Activated CD8-positive, alpha-beta T cell treated with anti-CD3 and anti-CD28 coated beads, Interleukin-2, amount 10 ng/mL, durations not matched to agents 7 days and 5 days (primary cell): ENCODE data around the gene MINDY3. TPM values are rescaled to one million over a fixed set of nuclear protein-coding genes. Genes with fewer than 3 reads are reported as not detected.
"Not testable (repeated sequence)": the region's sequence is repeated elsewhere in the genome, so short reads cannot be mapped to it uniquely, and the experiment has no call there.

ENCODE experiments used
- ATAC-seq: fragments of 150-1000 bp; cut with Tn5 transposase; one replicate; pipeline ENCODE4 v1.10.0; 2021; ENCODE audit warnings: moderate library complexity
- CTCF ChIA-PET: fragments of 350-600 bp; sonication (Branson Sonifier 250); formaldehyde crosslinking; loops from one replicate; lab custom pipeline; 2021; ENCODE audit warnings: antibody characterized with exemption; lab: Charles Lee
- POLR2A ChIA-PET: fragments of 350-600 bp; sonication (Branson Sonifier 250); formaldehyde crosslinking; loops from one replicate; lab custom pipeline; 2021; ENCODE audit warnings: antibody characterized with exemption; lab: Charles Lee
- DNase-seq: peaks from one replicate; pipeline ENCODE4 v3.0.0-alpha.2; 2020
- H3K27ac Mint-ChIP-seq: one replicate; pipeline ENCODE4 v1.8.0; 2021; ENCODE audit warnings: mild to moderate bottlenecking, mixed read lengths
- H3K27me3 Mint-ChIP-seq: one replicate; pipeline ENCODE4 v1.8.0; 2021; ENCODE audit warnings: low read depth, mixed read lengths
- H3K36me3 Mint-ChIP-seq: one replicate; pipeline ENCODE4 v1.8.0; 2021; ENCODE audit warnings: low read depth, mixed read lengths
- H3K4me1 Mint-ChIP-seq: one replicate; pipeline ENCODE4 v1.8.0; 2021; ENCODE audit warnings: low read depth, mixed read lengths
- H3K4me3 Mint-ChIP-seq: one replicate; pipeline ENCODE4 v1.8.0; 2021; ENCODE audit warnings: mild to moderate bottlenecking, mixed read lengths
- H3K9me3 Mint-ChIP-seq: one replicate; pipeline ENCODE4 v1.8.0; 2022; ENCODE audit warnings: mixed read lengths; ENCODE audit not compliant: insufficient read depth
- total RNA-seq, 2 experiments: library from RNA; stranded (reverse); gene quantifications; one replicate each; pipeline ENCODE4 v1.2.3, GENCODE V29; 2021

Gene MINDY3
- total RNA-seq, 2 experiments from 2014 or later: 16.5 to 17.9 TPM

DNA sequence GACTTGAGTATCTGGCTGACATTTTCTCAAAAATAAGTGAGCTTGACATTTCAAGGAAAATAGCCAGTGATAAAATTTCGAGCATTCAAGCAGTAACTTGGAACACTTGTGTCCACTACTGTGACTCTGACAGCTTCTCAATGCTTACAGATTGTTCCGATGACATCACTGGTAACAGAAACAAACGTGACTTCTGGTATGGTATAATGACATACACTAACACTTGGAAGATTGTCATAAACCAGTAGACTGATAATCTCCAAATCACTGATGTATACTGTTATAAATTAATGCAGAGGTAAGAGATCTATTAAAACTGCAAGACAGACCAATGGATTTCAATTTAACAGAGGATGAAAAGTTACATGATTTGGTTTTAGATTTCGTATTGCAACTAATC, 6.5 kb downstream of the MINDY3 start:
- H3K36me3 Mint-ChIP-seq: peaks cover 55% of the 10 kb centered on the region
- no peak overlapping the region for H3K27ac Mint-ChIP-seq
- no peaks in the 10 kb centered on the region for H3K27me3 Mint-ChIP-seq
- peaks cover 19% of the 10 kb centered on the region for H3K9me3 Mint-ChIP-seq
- H3K4me3 Mint-ChIP-seq: no peak overlapping the region
- CTCF ChIA-PET: no interaction called here
- ATAC-seq: no peak
- H3K4me1 Mint-ChIP-seq: peaks cover 21% of the 10 kb centered on the region
- POLR2A ChIA-PET: no interaction called here
- DNase-seq: no peak

DNA sequence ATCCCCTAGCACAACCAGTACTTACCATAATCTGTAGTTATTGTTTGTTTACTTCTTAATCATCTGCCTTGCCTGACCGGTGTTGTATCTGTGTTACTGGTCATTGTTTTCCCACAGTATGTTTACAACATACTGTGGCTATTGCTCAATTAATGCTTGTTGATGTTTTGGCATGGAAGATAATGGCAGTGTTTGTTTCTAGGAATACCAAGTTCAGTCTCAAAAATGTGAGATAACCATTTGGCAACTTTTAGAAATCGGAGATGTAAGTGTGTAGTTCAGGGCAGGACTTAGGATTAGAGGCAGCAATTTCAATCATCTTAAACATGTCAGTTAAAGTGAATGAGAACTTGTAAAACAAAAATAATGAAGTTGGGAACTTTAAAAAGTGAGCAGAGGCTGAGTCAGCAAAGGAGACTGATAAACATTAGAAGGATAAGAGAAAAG, 8.2 kb downstream of the MINDY3 start:
- H3K9me3 Mint-ChIP-seq: peaks cover 19% of the 10 kb centered on the region
- no peak overlapping the region for H3K27ac Mint-ChIP-seq
- H3K4me1 Mint-ChIP-seq: peaks cover 9% of the 10 kb centered on the region
- ChIA-PET POLR2A (no interaction called here), CTCF (no interaction called here)
- peaks cover 59% of the 10 kb centered on the region for H3K36me3 Mint-ChIP-seq
- H3K27me3 Mint-ChIP-seq: no peaks in the 10 kb centered on the region
- H3K4me3 Mint-ChIP-seq: no peak overlapping the region
- no peak for ATAC-seq
- DNase-seq: no peak

DNA sequence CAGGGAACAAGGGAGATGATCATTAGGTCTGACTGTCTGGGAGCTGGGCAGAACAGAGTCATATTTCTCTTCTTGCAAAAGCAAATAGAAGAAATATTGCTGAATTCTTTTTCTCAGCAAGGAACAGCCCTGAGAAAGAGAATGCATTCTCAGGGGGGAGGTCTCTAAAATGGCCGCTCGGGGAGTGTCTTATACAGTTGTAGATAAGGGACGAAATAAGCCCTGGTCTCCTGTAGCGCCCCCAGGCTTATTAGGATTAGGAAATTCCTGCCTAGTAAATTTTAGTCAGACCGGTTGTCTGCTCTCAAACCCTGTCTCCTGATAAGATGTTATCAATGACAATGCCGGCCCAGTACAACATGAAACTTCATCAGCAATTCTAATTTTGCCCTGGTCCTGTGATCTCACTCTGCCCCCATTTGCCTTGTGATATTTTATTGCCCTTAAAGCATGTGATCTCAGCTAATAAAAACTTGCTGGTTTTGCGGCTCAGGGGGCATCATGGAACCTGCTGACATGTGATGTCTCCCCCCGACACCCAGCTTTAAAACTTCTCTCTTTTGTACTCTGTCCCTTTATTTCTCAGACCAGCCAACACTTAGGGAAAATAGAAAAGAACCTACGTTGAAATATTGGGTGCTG, 9.8 kb downstream of the MINDY3 start:
- DNase-seq, CTCF ChIA-PET, H3K27me3 Mint-ChIP-seq, H3K4me1 Mint-ChIP-seq, ATAC-seq, H3K4me3 Mint-ChIP-seq, POLR2A ChIA-PET, H3K27ac Mint-ChIP-seq: not testable (repeated sequence)
- Mint-ChIP-seq H3K36me3 (peaks cover 55% of the 10 kb centered on the region), H3K9me3 (peaks cover 19% of the 10 kb centered on the region)

DNA sequence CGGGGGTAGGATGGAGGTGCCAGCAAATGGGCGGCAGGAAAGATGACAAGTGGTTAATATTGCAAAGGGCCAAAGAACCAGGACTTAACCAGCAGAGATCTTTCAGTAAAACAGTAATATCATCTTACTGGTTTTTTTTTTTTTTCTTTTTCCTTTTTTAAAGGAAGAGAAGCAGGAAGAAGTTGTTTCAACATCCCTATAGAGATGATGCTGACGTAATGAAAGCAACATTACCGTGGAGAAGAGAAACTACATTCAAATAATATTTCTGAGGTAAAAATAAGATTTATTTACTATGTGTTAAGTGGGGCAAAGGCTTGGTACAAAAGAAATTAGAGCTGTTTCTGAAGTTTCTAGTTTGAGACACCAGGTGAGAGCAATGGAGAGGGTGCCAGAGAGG, 11.0 kb downstream of the MINDY3 start:
- Mint-ChIP-seq H3K4me1 (no peaks in the 10 kb centered on the region), H3K27me3 (no peaks in the 10 kb centered on the region), H3K36me3 (peaks cover 46% of the 10 kb centered on the region), H3K4me3 (no peak overlapping the region), H3K27ac (no peak overlapping the region), H3K9me3 (peaks cover 19% of the 10 kb centered on the region)
- no peak for ATAC-seq
- DNase-seq: no peak
- ChIA-PET CTCF (no interaction called here), POLR2A (no interaction called here)

DNA sequence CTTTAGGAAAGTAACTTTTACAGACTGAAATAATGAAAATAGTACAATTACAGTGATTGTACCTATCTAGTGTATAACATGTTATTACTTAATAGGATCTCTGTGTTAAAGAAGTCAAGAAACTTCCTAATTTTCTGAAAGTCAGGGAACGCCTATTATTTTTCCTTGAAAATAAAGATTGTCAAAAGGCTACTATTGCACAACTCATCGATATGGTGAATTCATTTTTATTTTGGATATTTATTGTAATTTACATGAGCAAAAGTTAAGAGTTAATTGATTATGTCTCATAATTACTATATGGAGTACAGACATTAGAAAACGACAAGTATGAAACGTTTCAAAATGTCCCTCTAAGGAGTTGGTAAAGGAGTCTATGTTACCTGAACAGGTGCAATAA, 12.8 kb downstream of the MINDY3 start:
- ATAC-seq: no peak

DNA sequence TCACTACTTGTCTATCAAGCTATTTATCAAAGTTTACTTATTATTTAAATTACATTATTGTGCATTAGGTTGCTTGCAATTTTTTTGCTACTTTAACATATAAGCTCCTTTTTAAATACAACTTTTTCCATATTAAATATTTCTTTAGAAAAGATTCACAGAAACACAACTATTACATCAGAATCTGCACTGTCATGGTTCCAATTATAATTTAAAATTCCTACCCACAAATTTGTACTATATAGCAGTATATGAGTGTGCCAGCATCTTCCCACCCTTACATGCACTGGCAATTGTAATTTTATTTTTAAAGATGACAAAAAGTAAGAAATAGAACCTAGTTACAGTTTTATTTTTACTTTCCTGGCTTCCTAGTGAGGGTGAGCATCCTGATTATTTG, 15.8 kb downstream of the MINDY3 start:
- ATAC-seq (no peak), DNase-seq (no peak)
- Mint-ChIP-seq H3K9me3 (no peaks in the 10 kb centered on the region), H3K4me1 (peaks cover 21% of the 10 kb centered on the region), H3K36me3 (peaks cover 28% of the 10 kb centered on the region), H3K27me3 (no peaks in the 10 kb centered on the region), H3K27ac (no peak overlapping the region), H3K4me3 (no peak overlapping the region)
- ChIA-PET POLR2A (no interaction called here), CTCF (no interaction called here)

More for the DNA sequence above, 12.8 kb downstream of the MINDY3 start:
- no peak overlapping the region for H3K27ac Mint-ChIP-seq
- peaks cover 47% of the 10 kb centered on the region for H3K36me3 Mint-ChIP-seq
- H3K27me3 Mint-ChIP-seq: no peaks in the 10 kb centered on the region
- peaks cover 16% of the 10 kb centered on the region for H3K4me1 Mint-ChIP-seq
- DNase-seq: no peak
- H3K9me3 Mint-ChIP-seq: peaks cover 19% of the 10 kb centered on the region
- CTCF ChIA-PET: no interaction called here
- H3K4me3 Mint-ChIP-seq: no peak overlapping the region
- POLR2A ChIA-PET: no interaction called here

DNA sequence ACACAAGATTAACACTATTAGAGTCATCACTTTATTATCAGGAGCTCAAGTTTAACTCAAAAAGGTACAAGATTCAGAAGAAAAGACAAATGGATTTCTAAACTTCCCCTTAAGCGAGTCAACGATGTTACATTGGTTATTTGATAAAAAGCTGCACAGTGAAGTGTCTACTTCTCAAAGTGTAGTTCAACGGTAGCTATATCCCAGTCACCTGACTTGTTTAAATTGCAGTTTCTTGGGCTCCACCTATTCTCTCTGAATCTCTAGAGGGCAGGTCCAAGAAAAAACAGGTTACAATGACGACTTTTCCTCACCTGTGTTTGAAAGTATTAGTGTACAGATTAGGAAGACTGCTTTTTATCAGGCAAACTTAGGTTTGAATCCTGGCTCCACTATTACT, 16.6 kb downstream of the MINDY3 start:
- Mint-ChIP-seq H3K9me3 (no peaks in the 10 kb centered on the region), H3K27ac (no peak overlapping the region), H3K4me3 (no peak overlapping the region), H3K27me3 (no peaks in the 10 kb centered on the region), H3K36me3 (peaks cover 30% of the 10 kb centered on the region), H3K4me1 (peaks cover 21% of the 10 kb centered on the region)
- DNase-seq: no peak
- ATAC-seq: no peak
- POLR2A ChIA-PET: no interaction called here
- CTCF ChIA-PET: interaction anchor here (1.4 kb wide), 1 partner anchor 17 kb away, joined by 3 read pairs; the partner anchor contains the start of gene MINDY3

DNA sequence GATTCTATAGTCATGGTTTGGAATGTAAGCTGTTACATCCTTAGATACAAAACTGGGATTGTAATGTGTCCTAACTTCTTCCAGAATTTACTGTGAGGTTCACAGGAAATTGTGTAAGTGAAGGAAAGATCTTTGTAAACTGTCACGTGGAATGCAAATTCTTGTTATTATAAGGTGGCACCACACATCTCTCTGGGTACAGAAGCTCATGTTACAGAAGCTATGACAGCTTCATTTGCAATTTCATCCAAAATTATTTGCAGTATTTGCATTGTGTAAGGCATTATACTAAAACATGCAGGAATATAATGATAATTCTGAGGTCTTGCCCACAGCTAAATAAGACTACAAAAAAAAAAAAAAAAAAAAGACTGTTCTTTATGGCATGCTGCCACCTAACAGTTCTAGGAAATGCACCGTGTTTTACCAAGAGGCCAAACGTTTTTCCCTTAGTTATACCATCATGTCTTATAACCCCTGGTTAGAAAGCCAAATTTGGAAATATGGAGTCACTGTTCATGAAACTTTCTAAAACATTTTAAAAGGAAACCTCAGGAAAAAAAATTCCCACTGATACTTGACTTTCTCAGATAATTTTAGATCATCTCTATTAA, 17.6 kb downstream of the MINDY3 start:
- ATAC-seq (no peak), DNase-seq (no peak)
- Mint-ChIP-seq H3K27me3 (no peaks in the 10 kb centered on the region), H3K4me3 (no peak overlapping the region), H3K36me3 (peaks cover 27% of the 10 kb centered on the region), H3K9me3 (no peaks in the 10 kb centered on the region), H3K27ac (no peak overlapping the region), H3K4me1 (peaks cover 21% of the 10 kb centered on the region)
- ChIA-PET CTCF (interaction anchor here (1.4 kb wide), 1 partner anchor 18 kb away, joined by 3 read pairs; the partner anchor contains the start of gene MINDY3), POLR2A (no interaction called here)

DNA sequence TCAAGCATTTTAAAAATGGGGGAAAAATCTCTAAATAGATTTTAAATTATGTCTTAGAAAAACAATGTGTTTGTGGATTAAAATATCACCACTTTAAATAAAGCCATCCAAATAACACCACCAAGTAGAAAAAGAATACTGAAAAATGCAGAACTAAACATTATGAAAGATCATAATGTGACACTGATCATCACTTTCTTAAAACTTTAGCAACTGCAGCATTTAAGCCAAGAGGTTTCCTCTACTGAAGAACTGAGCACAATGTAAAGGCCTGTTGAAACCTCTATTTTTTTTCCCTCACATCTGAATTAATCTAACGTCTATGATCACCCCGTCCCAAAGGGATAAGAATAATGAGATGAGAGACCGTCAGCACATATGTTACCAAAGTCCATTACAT, 18.6 kb downstream of the MINDY3 start:
- ChIA-PET CTCF (no interaction called here), POLR2A (no interaction called here)
- DNase-seq (no peak), ATAC-seq (no peak)
- no peaks in the 10 kb centered on the region for H3K27me3 Mint-ChIP-seq
- H3K36me3 Mint-ChIP-seq: peaks cover 24% of the 10 kb centered on the region
- no peak overlapping the region for H3K27ac Mint-ChIP-seq
- H3K4me1 Mint-ChIP-seq: peaks cover 21% of the 10 kb centered on the region
- no peaks in the 10 kb centered on the region for H3K9me3 Mint-ChIP-seq
- no peak overlapping the region for H3K4me3 Mint-ChIP-seq

DNA sequence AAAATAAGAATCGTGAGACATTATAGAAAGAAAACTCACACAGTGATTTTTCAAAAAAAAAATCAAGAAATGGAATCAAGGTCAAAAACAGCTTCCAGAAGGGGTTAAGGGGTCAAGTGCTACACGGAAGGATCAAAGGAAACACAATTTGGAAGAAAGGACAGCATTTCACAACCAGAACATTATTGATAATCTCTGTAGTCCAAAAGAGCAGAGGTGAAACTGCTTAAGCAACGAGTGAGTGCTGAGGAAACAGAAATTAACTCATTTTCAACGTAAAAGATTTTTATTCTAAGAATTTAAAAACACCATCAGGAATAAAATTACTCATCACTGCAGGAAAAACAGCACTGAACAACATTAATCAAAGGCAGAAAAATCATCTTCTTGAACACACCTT, 23.5 kb downstream of the MINDY3 start:
- Mint-ChIP-seq H3K27me3 (no peaks in the 10 kb centered on the region), H3K36me3 (peaks cover 24% of the 10 kb centered on the region), H3K27ac (no peak overlapping the region), H3K9me3 (no peaks in the 10 kb centered on the region), H3K4me1 (peaks cover 2% of the 10 kb centered on the region), H3K4me3 (no peak overlapping the region)
- no peak for ATAC-seq
- DNase-seq: no peak
- POLR2A ChIA-PET: no interaction called here
- CTCF ChIA-PET: no interaction called here

DNA sequence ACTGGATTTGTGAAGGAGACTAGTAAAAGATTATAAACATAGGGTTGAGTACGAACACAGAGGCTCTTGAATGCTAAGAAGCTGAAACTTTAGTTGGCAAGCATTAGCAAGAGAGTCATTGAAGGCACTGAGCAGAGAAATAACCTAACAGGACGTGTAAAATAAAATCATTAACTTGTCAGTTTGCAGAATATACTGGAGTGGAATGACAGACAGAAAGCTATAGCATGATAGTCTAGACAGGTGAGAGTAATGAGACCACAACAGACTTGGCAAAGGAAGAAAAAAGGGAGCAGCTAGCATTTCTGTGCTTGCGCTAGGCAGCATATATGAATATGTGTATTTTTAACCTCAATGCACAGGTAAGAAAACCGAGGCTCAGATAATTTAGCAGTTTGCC, 30.8 kb downstream of the MINDY3 start:
- Mint-ChIP-seq H3K9me3 (no peaks in the 10 kb centered on the region), H3K27me3 (no peaks in the 10 kb centered on the region), H3K27ac (no peak overlapping the region), H3K4me1 (no peaks in the 10 kb centered on the region), H3K36me3 (peaks cover 29% of the 10 kb centered on the region), H3K4me3 (no peak overlapping the region)
- POLR2A ChIA-PET: no interaction called here
- no peak for DNase-seq
- ATAC-seq: no peak
- CTCF ChIA-PET: no interaction called here

DNA sequence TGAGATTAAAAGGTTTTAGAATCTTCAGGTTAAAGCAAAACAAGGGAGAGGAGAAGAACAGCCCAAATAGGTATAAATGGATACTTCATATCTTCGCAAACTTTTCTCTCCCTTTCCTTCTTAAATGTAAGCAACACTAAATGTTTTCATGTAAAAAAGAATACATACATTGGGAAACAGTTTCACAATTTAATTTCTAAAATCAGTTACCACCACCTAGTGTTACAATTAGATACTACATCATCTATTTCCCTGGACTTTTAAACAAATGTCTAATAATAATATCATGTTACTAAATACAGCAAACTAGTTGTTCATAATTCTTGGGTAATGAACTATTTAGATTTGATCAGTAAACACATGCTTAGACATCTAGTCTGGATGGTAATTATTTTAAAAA, 35.8 kb downstream of the MINDY3 start:
- H3K27me3 Mint-ChIP-seq: no peaks in the 10 kb centered on the region
- DNase-seq (no peak), ATAC-seq (no peak)
- POLR2A ChIA-PET: no interaction called here
- CTCF ChIA-PET: no interaction called here
- H3K36me3 Mint-ChIP-seq: peaks cover 13% of the 10 kb centered on the region
- no peak overlapping the region for H3K27ac Mint-ChIP-seq
- no peak overlapping the region for H3K4me3 Mint-ChIP-seq
- peaks cover 2% of the 10 kb centered on the region for H3K4me1 Mint-ChIP-seq
- H3K9me3 Mint-ChIP-seq: no peaks in the 10 kb centered on the region
